ENCODE data around the gene CKS2. TPM values are rescaled to one million over a fixed set of nuclear protein-coding genes. Genes with fewer than 3 reads are reported as not detected.

CKS2 gene
- total RNA-seq, 1 experiment from 2014 or later: 260 TPM

- POLR2A ChIA-PET (ENCODE audit: unreplicated experiment): no interaction called here
- intact Hi-C loops (cut with micrococcal nuclease; ENCODE audit: unreplicated experiment): no loop called here
- no peaks in the 10 kb centered on the region for H3F3A ChIP-seq (ENCODE audit: insufficient read depth, low read depth)
- H3K4me2 ChIP-seq: no peak overlapping the region
- peaks cover 7% of the 10 kb centered on the region; the same call in 1 of the 2 replicates for H3K36me3 ChIP-seq (ENCODE audit: low read depth)
- H3K9me2 ChIP-seq (ENCODE audit: insufficient read depth): no peaks in the 10 kb centered on the region
- H3K9me3 ChIP-seq (ENCODE audit: insufficient read depth, low read depth): no peaks in the 10 kb centered on the region
- TF ChIP-seq EZH2 (IDR thresholded peaks at IDR 0.05; ENCODE audit: low read depth): no peak
- no peak for TF ChIP-seq CTCF (conservative IDR thresholded peaks at IDR 0.05)
- H4K20me1 ChIP-seq (ENCODE audit: insufficient read depth): no peaks in the 10 kb centered on the region
- DNase-seq: no peak
- no TSS peak for BruUV-seq (replicated peaks)
- H3K4me1 ChIP-seq (replicated peaks; ENCODE audit: insufficient read depth): no peaks in the 10 kb centered on the region
- H3K27ac ChIP-seq: no peak overlapping the region
- no peak overlapping the region for H2AFZ ChIP-seq
- no peak overlapping the region for H3K4me3 ChIP-seq
- no peaks in the 10 kb centered on the region for H3K79me2 ChIP-seq (ENCODE audit: low read depth)
- H3K27me3 ChIP-seq (ENCODE audit: insufficient read depth, low read depth): no peaks in the 10 kb centered on the region
- CTCF ChIA-PET: no interaction called here
These were observed 50.0 kb downstream of the CKS2 start for GRCh38 chr9:89361031-89361430.

GRCh38 chr9:89361816-89362646, 51.0 kb downstream of the CKS2 start:
- Histone ChIP-seq H4K20me1 (ENCODE audit: insufficient read depth) (no peaks in the 10 kb centered on the region), H2AFZ (no peak overlapping the region), H3K27ac (no peak overlapping the region), H3K9me2 (ENCODE audit: insufficient read depth) (no peaks in the 10 kb centered on the region), H3K9me3 (ENCODE audit: insufficient read depth, low read depth) (no peaks in the 10 kb centered on the region), H3K4me3 (no peak overlapping the region), H3F3A (ENCODE audit: insufficient read depth, low read depth) (no peaks in the 10 kb centered on the region), H3K4me1 (replicated peaks; ENCODE audit: insufficient read depth) (no peaks in the 10 kb centered on the region), H3K4me2 (no peak overlapping the region), H3K27me3 (ENCODE audit: insufficient read depth, low read depth) (no peaks in the 10 kb centered on the region), H3K36me3 (ENCODE audit: low read depth) (peaks cover 7% of the 10 kb centered on the region; the same call in 1 of the 2 replicates), H3K79me2 (ENCODE audit: low read depth) (no peaks in the 10 kb centered on the region)
- POLR2A ChIA-PET (ENCODE audit: unreplicated experiment): no interaction called here
- no peak for DNase-seq
- TF ChIP-seq EZH2 (IDR thresholded peaks at IDR 0.05; ENCODE audit: low read depth) (no peak), CTCF (conservative IDR thresholded peaks at IDR 0.05) (no peak)
- no TSS peak for BruUV-seq (replicated peaks)
- CTCF ChIA-PET: no interaction called here
- intact Hi-C loops (cut with micrococcal nuclease; ENCODE audit: unreplicated experiment): no loop called here

GRCh38 chr9:89362647-89363310, 51.8 kb downstream of the CKS2 start:
- Histone ChIP-seq H3K27me3 (ENCODE audit: insufficient read depth, low read depth) (no peaks in the 10 kb centered on the region), H3K36me3 (ENCODE audit: low read depth) (peaks cover 7% of the 10 kb centered on the region; the same call in 1 of the 2 replicates), H3K9me2 (ENCODE audit: insufficient read depth) (no peaks in the 10 kb centered on the region), H3K4me2 (no peak overlapping the region), H3K79me2 (ENCODE audit: low read depth) (no peaks in the 10 kb centered on the region), H2AFZ (no peak overlapping the region), H3K9me3 (ENCODE audit: insufficient read depth, low read depth) (no peaks in the 10 kb centered on the region), H3K27ac (no peak overlapping the region), H3F3A (ENCODE audit: insufficient read depth, low read depth) (no peaks in the 10 kb centered on the region), H3K4me3 (no peak overlapping the region), H4K20me1 (ENCODE audit: insufficient read depth) (no peaks in the 10 kb centered on the region), H3K4me1 (replicated peaks; ENCODE audit: insufficient read depth) (no peaks in the 10 kb centered on the region)
- no peak for DNase-seq
- POLR2A ChIA-PET (ENCODE audit: unreplicated experiment): no interaction called here
- CTCF ChIA-PET: no interaction called here
- BruUV-seq (replicated peaks): no TSS peak
- intact Hi-C loops (cut with micrococcal nuclease; ENCODE audit: unreplicated experiment): no loop called here
- no peak for TF ChIP-seq EZH2 (IDR thresholded peaks at IDR 0.05; ENCODE audit: low read depth)
